SU-DHL-6 (cell line): Measurements from ENCODE around the gene NEK10.

Source experiments
- H2AFZ ChIP-seq: fragments of 200-600 bp; sonication (generic); 2 replicates; pipeline ENCODE4 v1.6.1; 2014; ENCODE audit warnings: low read depth, mild to moderate bottlenecking, moderate library complexity, mixed read lengths, antibody characterized with exemption, low read length; ENCODE audit not compliant: severe bottlenecking
- H3F3A ChIP-seq: fragments of 200-600 bp; shearing (Covaris generic); 2 replicates; pipeline ENCODE4 v1.6.0; 2016; ENCODE audit warnings: antibody characterized with exemption, mild to moderate bottlenecking; ENCODE audit not compliant: insufficient read depth
- H3K27ac ChIP-seq: fragments of 200-600 bp; sonication (generic); 2 replicates; pipeline ENCODE4 v1.5.1; 2016; ENCODE audit warnings: low read depth, mild to moderate bottlenecking, low read length, moderate library complexity, mixed read lengths
- H3K27me3 ChIP-seq: fragments of 200-600 bp; sonication (generic), shearing (Covaris generic); 2 replicates; pipeline ENCODE4 v1.6.0; 2014; ENCODE audit warnings: mild to moderate bottlenecking, low read length
- H3K36me3 ChIP-seq: fragments of 200-600 bp; sonication (generic); 2 replicates; pipeline ENCODE4 v1.6.1; 2014; ENCODE audit warnings: mild to moderate bottlenecking, low read length, mixed read lengths
- H3K4me2 ChIP-seq: fragments of 300-600, 200-600 bp; shearing (Covaris generic), sonication (generic); 2 replicates; pipeline ENCODE4 v1.6.0; 2014; ENCODE audit warnings: low read length, low read depth, mild to moderate bottlenecking; ENCODE audit not compliant: poor library complexity, severe bottlenecking
- H3K4me3 ChIP-seq: fragments of 200-600 bp; sonication (generic); 2 replicates; pipeline ENCODE4 v1.5.1; 2014; ENCODE audit warnings: antibody characterized with exemption, low read length, mild to moderate bottlenecking, mixed read lengths; ENCODE audit not compliant: insufficient read depth, poor library complexity, severe bottlenecking
- H3K79me2 ChIP-seq: fragments of 200-600 bp; sonication (generic); 2 replicates; pipeline ENCODE4 v1.6.1; 2014; ENCODE audit warnings: mild to moderate bottlenecking, low read length, moderate library complexity; ENCODE audit not compliant: insufficient read depth
- H3K9ac ChIP-seq: fragments of 200-600 bp; sonication (generic); 2 replicates; pipeline ENCODE4 v1.7.0; 2014; ENCODE audit warnings: mild to moderate bottlenecking, low read length
- H3K9me2 ChIP-seq: fragments of 200-600 bp; sonication (generic); replicated peaks from 2 replicates; pipeline ENCODE4 v1.6.1; 2014; ENCODE audit warnings: low read length; ENCODE audit not compliant: insufficient read depth
- H3K9me3 ChIP-seq: fragments of 200-600 bp; sonication (generic); 2 replicates; pipeline ENCODE4 v1.6.1; 2014; ENCODE audit warnings: low read length, mixed read lengths; ENCODE audit not compliant: insufficient read depth
- H4K20me1 ChIP-seq: fragments of 200-600 bp; sonication (generic); 2 replicates; pipeline ENCODE4 v1.6.1; 2014; ENCODE audit warnings: low read depth, mild to moderate bottlenecking, antibody characterized with exemption, low read length, moderate library complexity, mixed read lengths
- CTCF ChIP-seq: fragments of 200-600 bp; sonication (generic); IDR thresholded peaks from one replicate; pipeline ENCODE4 v1.5.1; 2017; ENCODE audit warnings: antibody characterized with exemption, mild to moderate bottlenecking, low read length, moderate library complexity; ENCODE audit not compliant: insufficient read depth, poor library complexity, severe bottlenecking
- EZH2phosphoT487 ChIP-seq: fragments of 200-600 bp; sonication (generic), shearing (Covaris generic); conservative IDR thresholded peaks from 2 replicates; pipeline ENCODE4 v1.6.1; 2018; ENCODE audit warnings: mild to moderate bottlenecking, antibody characterized with exemption, low read length, moderate library complexity, mixed read lengths

Gene NEK10

GRCh38 chr3:27357665-27358258 is 11.4 kb downstream of the NEK10 start:
- Histone ChIP-seq H3K4me3 (no peak overlapping the region), H3K27me3 (no peaks in the 10 kb centered on the region), H3K9me2 (no peaks in the 10 kb centered on the region), H3K79me2 (no peaks in the 10 kb centered on the region), H3F3A (peaks cover 7% of the 10 kb centered on the region; the same call in 1 of the 2 replicates), H3K9me3 (no peaks in the 10 kb centered on the region), H4K20me1 (no peaks in the 10 kb centered on the region), H3K9ac (no peak overlapping the region), H3K27ac (peak overlapping the region; percentile 44), H3K36me3 (no peaks in the 10 kb centered on the region), H2AFZ (peak overlapping the region; percentile 66), H3K4me2 (peak overlapping the region; percentile 56)
- TF ChIP-seq CTCF (peak; percentile 84), EZH2phosphoT487 (no peak)

- H3K4me2 ChIP-seq, result no peak overlapping the region
- no peak overlapping the region for H3K27ac ChIP-seq
- peaks cover 7% of the 10 kb centered on the region; the same call in 1 of the 2 replicates for H3F3A ChIP-seq
These were observed 12.2 kb downstream of the NEK10 start for GRCh38 chr3:27356976-27357375.

GRCh38 chr3:27354588-27355203 is 14.5 kb downstream of the NEK10 start:
- no peaks in the 10 kb centered on the region for H4K20me1 ChIP-seq
- H3K9me2 ChIP-seq, result no peaks in the 10 kb centered on the region
- H3K27ac ChIP-seq, result no peak overlapping the region
- peaks cover 7% of the 10 kb centered on the region; the same call in 1 of the 2 replicates for H3F3A ChIP-seq
- H3K79me2 ChIP-seq, result no peaks in the 10 kb centered on the region
- no peak overlapping the region for H3K4me2 ChIP-seq
- H3K9ac ChIP-seq, result no peak overlapping the region
- no peak overlapping the region for H3K4me3 ChIP-seq
- H3K36me3 ChIP-seq, result no peaks in the 10 kb centered on the region
- no peaks in the 10 kb centered on the region for H3K9me3 ChIP-seq
- no peak overlapping the region for H2AFZ ChIP-seq
- H3K27me3 ChIP-seq, result no peaks in the 10 kb centered on the region
- TF ChIP-seq EZH2phosphoT487 (no peak), CTCF (no peak)

More at GRCh38 chr3:27356976-27357375, 12.2 kb downstream of the NEK10 start:
- Histone ChIP-seq H3K4me3 (no peak overlapping the region), H3K9me2 (no peaks in the 10 kb centered on the region), H3K9me3 (no peaks in the 10 kb centered on the region), H3K9ac (no peak overlapping the region), H4K20me1 (no peaks in the 10 kb centered on the region), H3K27me3 (no peaks in the 10 kb centered on the region), H2AFZ (no peak overlapping the region), H3K36me3 (no peaks in the 10 kb centered on the region), H3K79me2 (no peaks in the 10 kb centered on the region)
- no peak for TF ChIP-seq EZH2phosphoT487
- TF ChIP-seq CTCF, result no peak
